Cardiac ventricle fibroblast (primary cell): Measurements from ENCODE around the gene ACMSD. TPM values are rescaled to one million over a fixed set of nuclear protein-coding genes. Genes with fewer than 3 reads are reported as not detected.

Source experiments
- total RNA-seq: library from RNA; depleted of rRNA; stranded (reverse); fragments of >200 nt; gene quantifications from 2 replicates; pipeline ENCODE4 v1.2.3, GENCODE V29; 2015

ACMSD gene
- total RNA-seq: not detected in 2 replicates

DNA sequence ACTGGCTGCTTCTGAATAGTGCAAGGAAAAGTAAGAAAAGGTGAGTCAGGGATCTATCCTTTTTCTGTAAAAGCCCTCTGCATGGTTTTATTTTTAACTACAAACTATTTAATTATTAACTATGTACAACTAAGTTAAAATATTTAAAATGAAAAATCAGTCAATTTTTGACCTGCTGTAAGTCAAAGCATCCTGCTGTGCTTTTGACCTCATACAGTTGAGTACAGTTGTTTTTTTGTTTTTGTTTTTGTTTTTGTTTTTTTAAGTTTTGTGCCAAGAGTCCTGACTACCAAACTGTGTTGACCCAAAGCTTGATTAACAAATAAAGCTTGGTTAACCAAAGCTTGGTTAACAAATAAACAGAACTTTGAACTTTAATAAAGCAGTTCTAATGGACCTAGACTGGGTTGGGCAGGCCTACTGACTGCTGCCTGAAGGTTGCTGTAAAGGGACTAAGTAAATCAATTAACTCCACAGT is at the start of gene ACMSD:
TSS of gene ACMSD (plus strand) at position 474 of the 478 bp plus-strand sequence. CDS start 67 bp downstream, outside the sequence.

DNA sequence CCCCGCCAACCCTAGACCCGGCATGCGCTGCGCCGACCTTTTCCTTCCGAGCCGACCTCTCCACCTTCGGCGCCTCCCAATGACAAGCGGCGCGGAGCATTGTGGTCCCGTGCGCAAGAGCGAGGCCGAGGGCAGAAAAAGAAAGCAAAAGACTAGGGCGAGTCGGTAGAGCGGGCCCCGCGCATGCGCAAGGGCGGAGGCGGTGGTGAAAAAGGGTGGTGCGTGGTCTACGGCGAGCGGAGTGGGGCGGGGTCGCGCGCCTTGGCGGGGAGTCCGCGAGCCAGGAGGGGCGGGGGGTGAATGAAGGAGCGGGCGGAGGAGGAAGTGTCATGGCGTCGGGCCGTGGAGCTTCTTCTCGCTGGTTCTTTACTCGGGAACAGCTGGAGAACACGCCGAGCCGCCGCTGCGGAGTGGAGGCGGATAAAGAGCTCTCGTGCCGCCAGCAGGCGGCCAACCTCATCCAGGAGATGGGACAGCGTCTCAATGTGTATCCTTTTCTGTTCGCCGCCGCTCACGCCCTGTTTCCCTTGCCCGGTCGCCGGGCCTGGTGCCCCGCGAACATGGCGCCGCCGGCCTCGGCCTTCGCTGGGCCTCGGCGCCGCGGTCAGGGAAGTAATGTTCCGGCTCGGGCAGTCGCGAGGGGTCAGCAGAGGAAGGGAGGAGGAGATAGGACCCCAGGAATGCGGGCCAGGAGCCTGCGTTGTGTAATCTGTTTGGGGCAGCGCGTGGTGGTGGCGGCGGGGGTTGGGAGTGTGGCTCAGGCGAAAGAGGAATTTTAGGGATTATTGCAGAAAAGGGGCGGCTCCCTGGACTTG is 80.3 kb downstream of the ACMSD start, which contains the start of gene CCNT2:
TSS of gene CCNT2 (plus strand) at position 297 of the 815 bp plus-strand sequence. CDS start at position 330, 33 bp downstream.

Other genes with a start within 250 kb of the ACMSD start
- gene TMEM163, start 119.6 kb upstream of the ACMSD start, total RNA-seq: 0.06 TPM in 1 of 2 replicates, not detected in the other
- gene CCNT2, start 80.2 kb downstream of the ACMSD start, total RNA-seq: 8.4 and 19.9 TPM in 2 replicates
- not detected in 2 replicates for gene MAP3K19, start 208.8 kb downstream of the ACMSD start, total RNA-seq
- gene RAB3GAP1, start 213.7 kb downstream of the ACMSD start, total RNA-seq: 32.8 and 36.5 TPM in 2 replicates